HepG2 (cell line): ENCODE results near the gene JUND.

ENCODE experiments used
- CBFB ChIP-seq: sonication (generic); formaldehyde crosslinking; IDR thresholded peaks from 2 replicates; pipeline ENCODE4 v1.4.0; 2020; ENCODE audit warnings: missing genetic modification reagents
- POLR2A ChIP-seq, 2 experiments: IDR thresholded peaks; 2 replicates each; pipeline ENCODE4 v1.6.1; 2011; ENCODE audit warnings: low read depth in 2 of 2, low read length in 2 of 2, mild to moderate bottlenecking in 1 of 2, moderate library complexity in 1 of 2; ENCODE audit not compliant: insufficient read depth in 1 of 2
- RBM39 ChIP-seq: fragments of 200-400 bp; formaldehyde crosslinking; IDR thresholded peaks from one replicate; pipeline ENCODE4 v1.6.1; 2018; ENCODE audit warnings: antibody characterized with exemption, mild to moderate bottlenecking, low read depth, low read length; ENCODE audit not compliant: poor library complexity, severe bottlenecking
- SP2 ChIP-seq: sonication (generic); formaldehyde crosslinking; IDR thresholded peaks from 2 replicates; pipeline ENCODE4 v1.5.1; 2020; ENCODE audit warnings: mild to moderate bottlenecking, missing genetic modification reagents
- ZNF558 ChIP-seq: sonication (generic); formaldehyde crosslinking; IDR thresholded peaks from 2 replicates; pipeline ENCODE4 v1.9.0; 2022; ENCODE audit warnings: mild to moderate bottlenecking, missing genetic modification reagents, borderline replicate concordance
- ZXDC ChIP-seq: sonication (generic); formaldehyde crosslinking; IDR thresholded peaks from 2 replicates; pipeline ENCODE4 v1.5.0; 2020; ENCODE audit warnings: mild to moderate bottlenecking, missing genetic modification reagents
- TF ChIP-seq, protein P1 (sequence below): conservative IDR thresholded peaks from 2 replicates; pipeline ENCODE4 v1.6.1; 2018; ENCODE audit warnings: missing genetic modification reagents

DNA sequence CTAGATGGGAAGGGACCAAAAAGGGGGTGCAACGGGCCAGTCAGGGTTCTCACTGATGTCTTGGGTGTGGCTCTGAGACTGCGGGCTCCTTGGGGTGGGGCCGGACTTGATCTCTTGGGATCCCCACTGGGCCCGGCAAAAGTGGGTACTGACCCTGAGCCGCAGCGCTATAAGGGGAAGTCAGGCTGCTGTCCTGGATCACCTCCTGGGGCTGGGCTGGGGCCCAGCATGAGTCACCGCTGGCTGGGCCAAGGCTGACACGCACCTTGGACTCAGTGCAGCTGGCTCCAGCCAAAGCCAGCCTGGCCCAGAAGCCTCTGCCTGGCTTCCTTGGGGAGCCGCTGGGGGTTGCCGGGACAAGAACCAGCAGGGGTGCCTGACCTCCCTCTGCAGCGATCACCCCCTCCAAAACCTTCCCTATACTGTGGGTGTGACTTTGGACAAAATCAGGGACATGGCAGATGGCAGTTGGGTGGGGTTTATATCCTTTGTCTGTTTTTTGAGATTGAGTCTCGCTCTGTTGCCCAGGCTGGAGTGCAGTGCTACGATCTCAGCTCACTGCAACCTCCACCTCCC, 6.6 kb downstream of the JUND start:
- TF ChIP-seq ZXDC (CRISPR knock-in tag) (no peak), RBM39 (no peak), POLR2A (IDR thresholded peaks at IDR 0.05; ENCODE audit: insufficient read depth in 1 of 2, low read depth in 2 of 2, low read length in 2 of 2) (peak in 1 of 2 experiments; percentile 75), SP2 (CRISPR knock-in tag) (no peak), CBFB (CRISPR knock-in tag) (no peak), ZNF558 (peak; percentile 53; the same call in 1 of the 2 replicates)
- TF ChIP-seq, protein P1, sequence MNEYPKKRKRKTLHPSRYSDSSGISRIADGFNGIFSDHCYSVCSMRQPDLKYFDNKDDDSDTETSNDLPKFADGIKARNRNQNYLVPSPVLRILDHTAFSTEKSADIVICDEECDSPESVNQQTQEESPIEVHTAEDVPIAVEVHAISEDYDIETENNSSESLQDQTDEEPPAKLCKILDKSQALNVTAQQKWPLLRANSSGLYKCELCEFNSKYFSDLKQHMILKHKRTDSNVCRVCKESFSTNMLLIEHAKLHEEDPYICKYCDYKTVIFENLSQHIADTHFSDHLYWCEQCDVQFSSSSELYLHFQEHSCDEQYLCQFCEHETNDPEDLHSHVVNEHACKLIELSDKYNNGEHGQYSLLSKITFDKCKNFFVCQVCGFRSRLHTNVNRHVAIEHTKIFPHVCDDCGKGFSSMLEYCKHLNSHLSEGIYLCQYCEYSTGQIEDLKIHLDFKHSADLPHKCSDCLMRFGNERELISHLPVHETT = no peak
